ENCODE results near the gene XYLT1.
A peak's percentile ranks its signal among the peaks of the same experiment; 100 is the strongest.
"Not testable (repeated sequence)": the region's sequence is repeated elsewhere in the genome, so short reads cannot be mapped to it uniquely, and the experiment has no call there.

Gene XYLT1

DNA sequence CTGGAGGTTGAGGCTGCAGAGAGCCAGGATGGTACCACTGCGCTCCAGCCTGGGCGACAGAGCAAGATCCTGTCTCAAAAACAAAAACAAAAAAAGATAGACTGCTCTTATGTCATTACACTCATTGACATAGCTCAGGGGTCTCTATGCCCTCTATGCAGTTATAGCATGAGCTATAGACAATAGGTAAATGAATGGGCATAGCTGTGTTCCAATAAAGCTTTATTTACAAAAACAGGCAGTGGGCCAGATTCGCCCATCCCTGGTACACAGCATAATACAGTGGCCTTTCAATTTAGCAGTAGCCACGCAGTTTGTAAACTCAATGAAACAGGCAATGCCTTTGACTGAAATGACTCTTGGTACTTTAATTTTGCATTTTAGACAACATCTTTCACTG, 51.5 kb downstream of the XYLT1 start:
- no peak overlapping the region for H3K27ac Mint-ChIP-seq
- no peak for DNase-seq (ENCODE audit: low spot score)
- no peak overlapping the region for H3K4me3 Mint-ChIP-seq
- no peaks in the 10 kb centered on the region for H3K27me3 Mint-ChIP-seq (ENCODE audit: low read depth)
- H3K4me1 Mint-ChIP-seq (ENCODE audit: low read depth) = peaks cover 44% of the 10 kb centered on the region
- peaks cover 23% of the 10 kb centered on the region for H3K36me3 Mint-ChIP-seq (ENCODE audit: low read depth)
- peaks cover 4% of the 10 kb centered on the region for H3K9me3 Mint-ChIP-seq

DNA sequence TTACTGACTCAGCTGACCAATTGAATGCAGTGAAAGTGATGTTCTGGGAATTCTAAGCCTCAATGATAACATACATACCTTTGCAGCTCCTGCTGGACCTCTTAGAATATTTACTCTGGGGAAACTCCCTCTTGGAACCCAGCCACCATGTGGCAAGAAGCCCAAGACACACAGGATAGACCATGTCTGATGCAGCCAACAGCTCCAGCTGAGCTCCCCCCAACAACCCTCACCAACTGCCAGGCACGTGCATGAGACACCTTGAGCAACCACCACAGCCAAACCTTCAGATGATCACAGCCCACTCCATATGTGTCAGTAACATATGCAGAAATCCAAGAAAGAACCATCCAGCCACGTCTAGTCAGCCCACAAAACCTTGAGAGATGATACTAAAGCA, 53.0 kb downstream of the XYLT1 start:
- peak overlapping the region; percentile 85 for H3K27ac Mint-ChIP-seq
- H3K27me3 Mint-ChIP-seq (ENCODE audit: low read depth) = no peaks in the 10 kb centered on the region
- peaks cover 29% of the 10 kb centered on the region for H3K36me3 Mint-ChIP-seq (ENCODE audit: low read depth)
- H3K4me1 Mint-ChIP-seq (ENCODE audit: low read depth) = peaks cover 44% of the 10 kb centered on the region
- DNase-seq (ENCODE audit: low spot score) = no peak
- H3K4me3 Mint-ChIP-seq = peak overlapping the region; percentile 83
- peaks cover 4% of the 10 kb centered on the region for H3K9me3 Mint-ChIP-seq

GRCh38 chr16:17416461-17417311, 54.1 kb downstream of the XYLT1 start:
- peaks cover 50% of the 10 kb centered on the region for H3K4me1 Mint-ChIP-seq (ENCODE audit: low read depth)
- H3K27me3 Mint-ChIP-seq (ENCODE audit: low read depth) = no peaks in the 10 kb centered on the region
- H3K4me3 Mint-ChIP-seq = peak overlapping the region; percentile 83
- peak; percentile 68 for DNase-seq (ENCODE audit: low spot score)
- H3K27ac Mint-ChIP-seq = peak overlapping the region; percentile 85
- peaks cover 36% of the 10 kb centered on the region for H3K36me3 Mint-ChIP-seq (ENCODE audit: low read depth)
- peaks cover 4% of the 10 kb centered on the region for H3K9me3 Mint-ChIP-seq

- peaks cover 54% of the 10 kb centered on the region for H3K4me1 Mint-ChIP-seq (ENCODE audit: low read depth)
- H3K36me3 Mint-ChIP-seq (ENCODE audit: low read depth) = peaks cover 36% of the 10 kb centered on the region
- H3K4me3 Mint-ChIP-seq = peak overlapping the region; percentile 42
- no peaks in the 10 kb centered on the region for H3K27me3 Mint-ChIP-seq (ENCODE audit: low read depth)
- peaks cover 4% of the 10 kb centered on the region for H3K9me3 Mint-ChIP-seq
- H3K27ac Mint-ChIP-seq = peak overlapping the region; percentile 85
- no peak for DNase-seq (ENCODE audit: low spot score)
Observed at GRCh38 chr16:17414916-17415315, 55.8 kb downstream of the XYLT1 start.

DNA sequence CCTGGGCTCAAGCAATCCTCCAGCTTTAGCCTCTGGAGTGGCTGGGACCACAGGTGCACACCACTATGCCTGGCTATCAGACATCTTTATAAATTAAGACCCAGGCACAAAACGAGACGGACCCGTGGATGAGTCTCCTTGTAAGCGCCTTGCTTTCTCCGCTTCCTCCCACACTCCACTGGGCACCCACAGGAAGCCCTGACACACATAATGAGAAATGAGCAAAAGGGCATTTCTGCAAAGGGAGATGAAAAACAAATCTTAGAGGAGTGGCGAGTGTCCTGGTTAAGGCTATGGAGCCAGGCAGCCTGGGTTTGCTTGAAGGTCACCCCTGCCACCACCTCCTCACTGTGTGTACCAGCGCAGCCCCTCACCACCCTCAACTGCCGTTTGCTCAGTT, 56.3 kb downstream of the XYLT1 start:
- H3K4me3 Mint-ChIP-seq = peak overlapping the region; percentile 42
- H3K9me3 Mint-ChIP-seq = peaks cover 4% of the 10 kb centered on the region
- H3K27ac Mint-ChIP-seq = peak overlapping the region; percentile 70
- H3K4me1 Mint-ChIP-seq (ENCODE audit: low read depth) = peaks cover 54% of the 10 kb centered on the region
- peak; percentile 53 for DNase-seq (ENCODE audit: low spot score)
- no peaks in the 10 kb centered on the region for H3K27me3 Mint-ChIP-seq (ENCODE audit: low read depth)
- H3K36me3 Mint-ChIP-seq (ENCODE audit: low read depth) = peaks cover 38% of the 10 kb centered on the region

DNA sequence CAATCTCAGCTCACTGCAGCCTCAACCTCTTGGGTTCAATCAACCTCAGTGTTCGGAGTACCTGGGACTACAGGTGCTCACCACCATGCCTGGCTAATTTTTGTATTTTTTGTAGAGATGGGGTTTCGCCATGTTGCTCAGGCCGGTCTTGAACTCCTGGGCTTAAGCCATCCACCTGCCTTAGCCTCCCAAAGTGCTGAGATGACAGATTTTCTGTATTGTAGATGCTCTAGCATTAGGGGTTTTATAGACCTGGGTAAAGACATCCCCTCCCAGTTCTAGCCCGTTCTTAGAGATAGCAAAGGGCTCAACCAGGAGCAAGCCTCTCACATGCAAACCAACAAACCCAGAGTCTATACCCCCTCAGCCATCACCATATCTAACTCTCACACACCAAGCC, 57.3 kb downstream of the XYLT1 start:
- no peak overlapping the region for H3K4me3 Mint-ChIP-seq
- DNase-seq (ENCODE audit: low spot score) = no peak
- H3K9me3 Mint-ChIP-seq = peaks cover 4% of the 10 kb centered on the region
- H3K27me3 Mint-ChIP-seq (ENCODE audit: low read depth) = no peaks in the 10 kb centered on the region
- peaks cover 52% of the 10 kb centered on the region for H3K4me1 Mint-ChIP-seq (ENCODE audit: low read depth)
- H3K36me3 Mint-ChIP-seq (ENCODE audit: low read depth) = peaks cover 40% of the 10 kb centered on the region
- H3K27ac Mint-ChIP-seq = no peak overlapping the region

DNA sequence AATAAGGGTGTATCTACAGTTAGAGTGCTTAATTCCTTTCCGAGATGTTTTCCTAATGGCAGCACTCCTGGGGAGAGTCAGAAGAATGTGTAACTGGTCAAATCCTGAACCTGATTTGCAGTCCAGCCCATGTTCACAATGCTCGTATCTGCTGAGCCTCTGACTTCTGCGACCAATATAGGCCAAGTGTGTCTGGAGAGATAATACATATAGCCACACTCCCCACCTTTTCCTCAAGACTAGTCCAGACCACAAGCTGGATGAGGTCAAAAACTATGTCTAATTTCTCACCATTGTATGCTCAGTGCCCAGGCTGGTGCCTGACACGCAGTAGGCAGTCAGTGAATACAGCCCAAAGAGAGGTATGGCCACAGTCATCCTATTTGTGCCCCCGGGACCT, 58.0 kb downstream of the XYLT1 start:
- H3K9me3 Mint-ChIP-seq = peaks cover 2% of the 10 kb centered on the region
- H3K4me1 Mint-ChIP-seq (ENCODE audit: low read depth) = peaks cover 50% of the 10 kb centered on the region
- H3K27ac Mint-ChIP-seq = no peak overlapping the region
- no peaks in the 10 kb centered on the region for H3K27me3 Mint-ChIP-seq (ENCODE audit: low read depth)
- no peak overlapping the region for H3K4me3 Mint-ChIP-seq
- H3K36me3 Mint-ChIP-seq (ENCODE audit: low read depth) = peaks cover 41% of the 10 kb centered on the region
- no peak for DNase-seq (ENCODE audit: low spot score)

- Mint-ChIP-seq H3K4me1 (ENCODE audit: low read depth) (peaks cover 44% of the 10 kb centered on the region), H3K9me3 (no peaks in the 10 kb centered on the region), H3K27ac (no peak overlapping the region), H3K4me3 (no peak overlapping the region), H3K27me3 (ENCODE audit: low read depth) (no peaks in the 10 kb centered on the region), H3K36me3 (ENCODE audit: low read depth) (peaks cover 41% of the 10 kb centered on the region)
- no peak for DNase-seq (ENCODE audit: low spot score)
Observed at GRCh38 chr16:17412221-17412620, 58.5 kb downstream of the XYLT1 start.

GRCh38 chr16:17411263-17411662, 59.5 kb downstream of the XYLT1 start:
- Mint-ChIP-seq H3K9me3 (no peaks in the 10 kb centered on the region), H3K4me1 (ENCODE audit: low read depth) (peaks cover 36% of the 10 kb centered on the region), H3K36me3 (ENCODE audit: low read depth) (peaks cover 43% of the 10 kb centered on the region), H3K4me3 (no peak overlapping the region), H3K27me3 (ENCODE audit: low read depth) (no peaks in the 10 kb centered on the region), H3K27ac (no peak overlapping the region)
- DNase-seq (ENCODE audit: low spot score) = no peak

DNA sequence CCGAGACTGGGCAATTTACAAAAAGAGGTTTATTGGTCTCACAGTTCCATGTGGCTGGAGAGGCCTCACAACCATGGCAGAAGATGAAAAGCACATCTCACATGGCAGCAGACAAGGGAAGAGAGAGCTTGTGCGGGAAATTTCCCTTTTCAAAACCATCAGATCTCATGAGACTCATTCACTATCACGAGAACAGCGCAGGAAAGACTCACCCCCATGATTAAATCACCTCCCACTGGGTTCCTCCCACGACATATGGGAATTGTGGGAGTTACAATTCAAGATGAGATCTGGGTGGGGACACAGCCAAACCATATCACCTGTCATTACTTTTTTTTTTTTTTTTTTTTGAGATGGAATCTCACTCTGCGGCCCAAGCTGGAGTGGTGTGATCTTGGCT, 60.4 kb downstream of the XYLT1 start:
- not testable (repeated sequence) for H3K9me3 Mint-ChIP-seq; H3K27me3 Mint-ChIP-seq (ENCODE audit: low read depth); DNase-seq (ENCODE audit: low spot score); H3K4me3 Mint-ChIP-seq; H3K27ac Mint-ChIP-seq
- Mint-ChIP-seq H3K36me3 (ENCODE audit: low read depth) (peaks cover 44% of the 10 kb centered on the region), H3K4me1 (ENCODE audit: low read depth) (peaks cover 29% of the 10 kb centered on the region)

- Mint-ChIP-seq H3K4me1 (ENCODE audit: low read depth) (peaks cover 26% of the 10 kb centered on the region), H3K27me3 (ENCODE audit: low read depth) (no peaks in the 10 kb centered on the region), H3K27ac (no peak overlapping the region), H3K9me3 (no peaks in the 10 kb centered on the region), H3K36me3 (ENCODE audit: low read depth) (peaks cover 41% of the 10 kb centered on the region), H3K4me3 (no peak overlapping the region)
- no peak for DNase-seq (ENCODE audit: low spot score)
Observed at GRCh38 chr16:17409894-17410293, 60.9 kb downstream of the XYLT1 start.

GRCh38 chr16:17408955-17409441, 61.8 kb downstream of the XYLT1 start:
- Mint-ChIP-seq H3K9me3 (no peaks in the 10 kb centered on the region), H3K27ac (no peak overlapping the region), H3K4me1 (ENCODE audit: low read depth) (peaks cover 18% of the 10 kb centered on the region), H3K4me3 (no peak overlapping the region), H3K36me3 (ENCODE audit: low read depth) (peaks cover 35% of the 10 kb centered on the region), H3K27me3 (ENCODE audit: low read depth) (no peaks in the 10 kb centered on the region)
- DNase-seq (ENCODE audit: low spot score) = no peak

DNA sequence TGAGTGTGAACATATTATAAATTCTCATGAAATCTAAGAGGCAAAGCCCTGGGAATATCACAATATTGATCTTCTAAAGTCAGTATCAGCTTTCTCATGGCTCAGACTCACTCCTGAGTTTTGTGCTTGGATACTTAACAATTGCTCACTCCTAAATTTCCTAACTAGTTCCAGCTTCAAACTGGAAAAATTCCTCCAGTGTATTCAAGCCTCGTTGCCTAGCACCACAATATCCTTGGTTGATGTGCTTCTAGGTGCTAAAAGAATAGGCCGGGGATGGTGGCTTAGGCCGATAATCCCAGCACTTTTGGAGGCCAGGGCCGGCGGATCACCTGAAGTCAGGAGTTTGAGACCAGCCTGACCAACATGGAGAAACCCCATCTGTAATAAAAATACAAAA, 62.5 kb downstream of the XYLT1 start:
- no peak overlapping the region for H3K4me3 Mint-ChIP-seq
- H3K4me1 Mint-ChIP-seq (ENCODE audit: low read depth) = peaks cover 17% of the 10 kb centered on the region
- no peaks in the 10 kb centered on the region for H3K9me3 Mint-ChIP-seq
- peaks cover 35% of the 10 kb centered on the region for H3K36me3 Mint-ChIP-seq (ENCODE audit: low read depth)
- H3K27me3 Mint-ChIP-seq (ENCODE audit: low read depth) = no peaks in the 10 kb centered on the region
- H3K27ac Mint-ChIP-seq = no peak overlapping the region
- no peak for DNase-seq (ENCODE audit: low spot score)

DNA sequence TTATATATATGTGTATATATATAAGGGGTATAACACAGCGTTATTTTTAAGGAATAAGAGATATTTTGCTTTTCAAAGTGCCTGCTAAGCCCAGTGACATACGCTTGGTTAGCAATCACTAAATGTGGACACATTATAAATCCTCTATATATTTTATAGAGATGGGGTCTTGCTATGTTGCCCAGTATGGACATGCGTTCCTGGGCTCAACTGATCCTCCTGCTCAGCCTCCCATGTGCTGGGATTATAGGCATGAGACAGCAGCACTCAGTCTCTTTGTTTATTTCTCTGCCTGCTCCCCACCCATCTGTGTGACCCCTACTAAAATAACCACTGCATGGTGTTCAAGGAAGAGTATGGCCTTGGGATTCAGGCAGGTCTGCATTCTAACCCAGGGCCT, 63.4 kb downstream of the XYLT1 start:
- no peak overlapping the region for H3K4me3 Mint-ChIP-seq
- H3K27ac Mint-ChIP-seq = no peak overlapping the region

More for the DNA sequence above, 63.4 kb downstream of the XYLT1 start:
- no peak for DNase-seq (ENCODE audit: low spot score)
- H3K9me3 Mint-ChIP-seq = no peaks in the 10 kb centered on the region
- H3K36me3 Mint-ChIP-seq (ENCODE audit: low read depth) = peaks cover 30% of the 10 kb centered on the region
- no peaks in the 10 kb centered on the region for H3K27me3 Mint-ChIP-seq (ENCODE audit: low read depth)
- peaks cover 16% of the 10 kb centered on the region for H3K4me1 Mint-ChIP-seq (ENCODE audit: low read depth)

Data from T-helper 2 cell treated with Interferon-gamma antibody and Interleukin-4, amounts not matched to agents 5 μg/mL and 100 μg/mL, for 36 hours (primary cell).